Fibroblast of pulmonary artery (primary cell): ENCODE results near the gene PTPN4.

Experiments used
- DNase-seq: peaks from one replicate; pipeline ENCODE4 v3.0.0-alpha.2; 2010; ENCODE audit warnings: low read depth
- H3K4me3 ChIP-seq: replicated peaks from 2 replicates; pipeline ENCODE4 v1.5.1; 2011; ENCODE audit warnings: low read depth, mild to moderate bottlenecking, control low read depth, low read length, moderate library complexity
- TF ChIP-seq, protein P1 (sequence below): IDR thresholded peaks from 2 replicates; pipeline ENCODE4 v1.5.1; 2011; ENCODE audit warnings: mild to moderate bottlenecking, control low read depth, low read length, inconsistent platforms; ENCODE audit errors: missing control alignments

Gene PTPN4

GRCh38 chr2:119788752-119789151 lies 29.0 kb downstream of the PTPN4 start:
- DNase-seq, result no peak
- no peak overlapping the region for H3K4me3 ChIP-seq
- TF ChIP-seq, protein P1, sequence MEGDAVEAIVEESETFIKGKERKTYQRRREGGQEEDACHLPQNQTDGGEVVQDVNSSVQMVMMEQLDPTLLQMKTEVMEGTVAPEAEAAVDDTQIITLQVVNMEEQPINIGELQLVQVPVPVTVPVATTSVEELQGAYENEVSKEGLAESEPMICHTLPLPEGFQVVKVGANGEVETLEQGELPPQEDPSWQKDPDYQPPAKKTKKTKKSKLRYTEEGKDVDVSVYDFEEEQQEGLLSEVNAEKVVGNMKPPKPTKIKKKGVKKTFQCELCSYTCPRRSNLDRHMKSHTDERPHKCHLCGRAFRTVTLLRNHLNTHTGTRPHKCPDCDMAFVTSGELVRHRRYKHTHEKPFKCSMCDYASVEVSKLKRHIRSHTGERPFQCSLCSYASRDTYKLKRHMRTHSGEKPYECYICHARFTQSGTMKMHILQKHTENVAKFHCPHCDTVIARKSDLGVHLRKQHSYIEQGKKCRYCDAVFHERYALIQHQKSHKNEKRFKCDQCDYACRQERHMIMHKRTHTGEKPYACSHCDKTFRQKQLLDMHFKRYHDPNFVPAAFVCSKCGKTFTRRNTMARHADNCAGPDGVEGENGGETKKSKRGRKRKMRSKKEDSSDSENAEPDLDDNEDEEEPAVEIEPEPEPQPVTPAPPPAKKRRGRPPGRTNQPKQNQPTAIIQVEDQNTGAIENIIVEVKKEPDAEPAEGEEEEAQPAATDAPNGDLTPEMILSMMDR, result no peak

DNA sequence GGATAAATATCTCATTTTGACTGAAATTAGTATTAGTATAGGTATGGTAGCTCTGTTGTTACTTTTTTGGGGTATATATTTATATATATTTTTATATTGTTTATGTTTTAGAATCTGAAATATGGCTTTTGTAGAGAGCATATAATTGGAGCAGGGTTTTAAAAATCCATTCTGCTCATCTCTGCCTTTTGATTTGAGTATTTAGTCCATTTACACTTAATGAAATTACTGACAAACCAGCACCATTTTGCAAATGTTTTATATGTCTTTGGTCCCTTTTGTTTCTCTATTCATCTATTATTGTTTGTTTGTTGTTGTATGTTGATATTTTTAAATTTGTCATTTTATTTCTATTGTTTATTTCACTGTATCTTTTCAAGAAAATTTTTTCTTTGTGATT lies 30.7 kb downstream of the PTPN4 start:
- TF ChIP-seq, protein P1, result no peak
- H3K4me3 ChIP-seq, result no peak overlapping the region
- no peak for DNase-seq

GRCh38 chr2:119792907-119793312 lies 33.2 kb downstream of the PTPN4 start:
- H3K4me3 ChIP-seq, result no peak overlapping the region
- TF ChIP-seq, protein P1, result no peak
- DNase-seq, result no peak

DNA sequence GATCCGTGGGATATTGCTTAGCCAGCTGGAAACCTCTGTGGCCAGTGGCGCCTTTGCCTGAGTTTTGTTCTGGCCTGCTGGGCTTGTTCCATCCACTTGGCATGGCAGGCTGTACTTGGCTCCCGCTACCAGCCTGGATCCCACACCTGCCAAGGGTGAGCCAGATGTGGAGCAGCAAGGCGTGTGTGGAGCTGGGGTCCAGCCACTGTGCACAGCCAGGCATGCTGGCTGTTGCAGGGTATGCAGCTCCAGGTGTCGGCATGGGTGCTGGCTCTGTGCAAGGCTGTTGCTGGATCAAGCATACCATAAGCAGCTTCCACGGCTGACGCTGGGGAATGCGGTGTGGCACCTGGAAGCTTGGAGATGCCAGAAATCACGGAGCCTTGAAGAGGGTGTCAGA lies 34.5 kb downstream of the PTPN4 start:
- TF ChIP-seq, protein P1, result no peak
- no peak for DNase-seq
- no peak overlapping the region for H3K4me3 ChIP-seq

DNA sequence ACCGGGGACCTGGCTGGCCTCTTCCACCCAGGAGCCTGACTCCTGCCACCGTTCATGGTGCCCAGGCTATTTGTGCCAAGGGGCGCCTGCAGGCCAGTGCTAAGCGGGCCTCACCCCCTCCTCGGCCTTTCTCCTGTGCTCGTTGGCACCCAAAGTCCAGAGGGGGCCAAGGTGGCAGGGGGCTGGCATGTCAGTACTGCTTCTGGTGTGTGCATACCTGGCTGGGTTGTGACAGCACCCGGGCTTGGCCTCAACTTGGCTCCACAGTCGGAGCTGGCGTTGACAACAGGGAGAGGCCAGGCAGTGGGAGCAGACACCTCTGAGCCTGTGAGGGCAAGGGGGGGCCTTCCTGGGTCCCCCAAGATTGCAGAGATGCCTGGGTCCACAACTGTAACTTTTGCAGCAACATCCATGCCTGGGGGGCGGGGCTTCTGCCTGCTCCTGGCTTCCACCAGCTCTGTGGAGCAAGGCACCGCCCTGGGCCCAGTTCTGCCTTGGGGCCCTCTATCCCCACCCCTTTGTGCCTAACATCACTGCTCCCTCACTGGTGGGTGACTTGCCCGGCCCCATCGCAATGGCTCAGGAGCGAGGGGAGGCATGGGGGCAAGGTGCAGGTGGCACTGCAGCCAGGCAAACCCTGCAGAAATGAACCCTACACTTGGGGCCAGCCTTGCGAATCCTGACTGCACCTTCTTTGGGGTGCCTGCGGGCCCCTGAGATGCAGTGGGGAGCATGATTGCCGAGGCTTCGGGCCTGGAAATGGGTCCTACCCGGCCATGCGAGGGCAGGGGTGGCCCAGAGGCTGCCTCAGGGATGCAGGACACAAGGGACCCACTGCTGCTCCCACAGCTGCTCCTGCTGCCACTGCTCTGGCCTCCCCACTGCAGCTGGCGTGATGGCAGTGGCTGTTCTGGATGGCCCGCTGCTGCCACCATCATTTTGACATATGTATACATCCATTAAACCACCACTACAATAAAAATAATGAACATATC lies 35.9 kb downstream of the PTPN4 start:
- TF ChIP-seq, protein P1, result no peak
- no peak for DNase-seq
- H3K4me3 ChIP-seq, result no peak overlapping the region

GRCh38 chr2:119800376-119800902 lies 40.7 kb downstream of the PTPN4 start:
- no peak for DNase-seq
- TF ChIP-seq, protein P1, result no peak
- H3K4me3 ChIP-seq, result no peak overlapping the region
